Effector memory CD8-positive, alpha-beta T cell (primary cell): ENCODE data around the gene PPP1R14C.
"Not testable (repeated sequence)": the region's sequence is repeated elsewhere in the genome, so short reads cannot be mapped to it uniquely, and the experiment has no call there.

Source experiments
- ATAC-seq: fragments of 150-1000 bp; cut with Tn5 transposase; replicated peaks from 2 replicates; pipeline ENCODE4 v1.10.0; 2021; ENCODE audit warnings: mild to moderate bottlenecking, moderate library complexity
- DNase-seq, 3 experiments: peaks; one replicate each; pipeline ENCODE4 v3.0.0; 2021
- H3K27ac Mint-ChIP-seq, 2 donors: one replicate each; pipeline ENCODE4 v1.8.0; 2022; ENCODE audit warnings: mild to moderate bottlenecking in 2 of 2, mixed read lengths in 2 of 2, moderate library complexity in 2 of 2
- H3K27me3 Mint-ChIP-seq, 2 donors: one replicate each; pipeline ENCODE4 v1.8.0; 2022; ENCODE audit warnings: mixed read lengths in 2 of 2
- H3K36me3 Mint-ChIP-seq: one replicate; pipeline ENCODE4 v1.8.0; 2022; ENCODE audit warnings: mild to moderate bottlenecking, moderate library complexity, mixed read lengths; ENCODE audit not compliant: insufficient read depth
- H3K4me1 Mint-ChIP-seq, 2 donors: one replicate each; pipeline ENCODE4 v1.8.0; 2022; ENCODE audit warnings: low read depth in 2 of 2, mixed read lengths in 2 of 2
- H3K4me3 Mint-ChIP-seq, 2 donors: one replicate each; pipeline ENCODE4 v1.8.0; 2022; ENCODE audit warnings: mild to moderate bottlenecking in 2 of 2, mixed read lengths in 2 of 2, moderate library complexity in 2 of 2
- H3K9me3 Mint-ChIP-seq, 2 donors: one replicate each; pipeline ENCODE4 v1.8.0; 2022; ENCODE audit warnings: mixed read lengths in 2 of 2

PPP1R14C gene

DNA sequence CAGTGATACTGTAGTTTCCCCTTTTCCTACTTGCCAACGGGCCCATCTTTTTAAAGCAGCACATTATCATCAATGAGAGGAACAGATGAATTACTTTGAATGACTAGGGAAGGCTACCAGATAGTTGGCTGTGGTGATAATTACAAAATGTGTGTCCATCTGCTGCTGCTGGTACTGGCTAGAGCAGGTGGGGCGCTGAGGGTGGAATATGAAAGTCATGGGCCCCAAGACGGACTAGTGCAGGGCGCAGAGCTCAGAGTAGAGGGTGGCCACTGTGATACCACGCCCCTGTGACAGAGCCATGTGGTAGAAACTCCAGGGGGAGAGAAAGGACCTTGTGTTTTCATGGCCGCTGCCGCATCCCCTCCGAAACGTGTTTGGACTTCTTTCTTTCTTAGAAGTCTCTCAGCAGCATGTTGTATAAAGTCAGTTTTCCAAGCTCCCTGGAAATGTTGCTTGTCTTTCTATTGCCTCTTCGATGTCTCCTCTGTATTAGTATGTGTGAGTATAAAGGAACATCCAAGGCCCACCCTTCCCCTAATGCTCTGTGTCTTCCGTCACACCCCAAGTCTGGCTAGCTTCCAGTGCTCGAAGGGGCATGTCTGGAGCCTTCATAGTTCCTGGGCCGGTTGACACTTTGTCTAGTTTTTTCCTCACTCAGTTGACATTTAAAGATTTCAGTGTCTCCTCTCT is 88.1 kb downstream of the PPP1R14C start:
- Mint-ChIP-seq H3K27ac (no peak overlapping the region), H3K4me1 (peaks cover 17 to 21% of the 10 kb centered on the region in 2 donors), H3K36me3 (no peaks in the 10 kb centered on the region), H3K4me3 (no peak overlapping the region), H3K27me3 (peaks cover 0 to 33% of the 10 kb centered on the region in 2 donors), H3K9me3 (peaks cover 4 to 10% of the 10 kb centered on the region in 2 donors)
- no peak for DNase-seq
- ATAC-seq, result no peak

DNA sequence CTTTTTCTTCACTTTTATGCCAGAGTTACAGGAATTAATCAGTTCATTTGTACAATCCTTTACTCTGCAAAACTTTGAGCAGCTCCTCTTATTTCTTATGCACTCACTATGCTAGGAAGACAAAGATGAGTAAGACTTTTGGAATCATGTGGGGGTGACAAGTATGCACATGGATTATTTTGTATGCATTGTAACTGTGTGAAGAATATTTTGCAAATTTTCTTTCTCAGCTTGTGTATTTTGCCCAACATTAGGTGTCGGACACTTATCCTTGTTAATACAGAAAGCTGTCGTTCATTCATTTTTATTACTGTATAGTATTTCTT is 88.6 kb downstream of the PPP1R14C start:
- Mint-ChIP-seq H3K27ac (no peak overlapping the region), H3K4me1 (peaks cover 21 to 27% of the 10 kb centered on the region in 2 donors), H3K4me3 (no peak overlapping the region)

GRCh38 chr6:150233843-150234269 is 91.0 kb downstream of the PPP1R14C start:
- ATAC-seq, result no peak
- Mint-ChIP-seq H3K27me3 (peaks cover 0 to 31% of the 10 kb centered on the region in 2 donors), H3K36me3 (no peaks in the 10 kb centered on the region), H3K27ac (no peak overlapping the region), H3K4me1 (peaks cover 23 to 33% of the 10 kb centered on the region in 2 donors), H3K9me3 (peaks cover 4 to 10% of the 10 kb centered on the region in 2 donors), H3K4me3 (no peak overlapping the region)
- no peak for DNase-seq

More for the DNA sequence above, 88.6 kb downstream of the PPP1R14C start:
- Mint-ChIP-seq H3K9me3 (peaks cover 4 to 10% of the 10 kb centered on the region in 2 donors), H3K36me3 (no peaks in the 10 kb centered on the region), H3K27me3 (peaks cover 0 to 38% of the 10 kb centered on the region in 2 donors)
- no peak for ATAC-seq
- DNase-seq, result no peak

- Mint-ChIP-seq H3K36me3 (no peaks in the 10 kb centered on the region), H3K27me3 (peaks cover 0 to 24% of the 10 kb centered on the region in 2 donors), H3K4me1 (peaks cover 23 to 33% of the 10 kb centered on the region in 2 donors), H3K27ac (peak overlapping the region in 1 of 2 donors; percentile 72), H3K9me3 (peaks cover 4 to 10% of the 10 kb centered on the region in 2 donors), H3K4me3 (peak overlapping the region; percentile 70 to 71)
- DNase-seq (peak in 1 of 3 experiments; percentile 2), ATAC-seq (peak; percentile 46)
These were observed 92.4 kb downstream of the PPP1R14C start for GRCh38 chr6:150235218-150235617.

- Mint-ChIP-seq H3K4me1 (peaks cover 23 to 33% of the 10 kb centered on the region in 2 donors), H3K9me3 (peaks cover 4 to 10% of the 10 kb centered on the region in 2 donors), H3K4me3 (peak overlapping the region; percentile 70 to 71), H3K27me3 (peaks cover 0 to 15% of the 10 kb centered on the region in 2 donors), H3K27ac (peak overlapping the region; percentile 20 to 76), H3K36me3 (no peaks in the 10 kb centered on the region)
- DNase-seq (no peak), ATAC-seq (no peak)
These were observed 93.3 kb downstream of the PPP1R14C start for GRCh38 chr6:150236114-150236513.

DNA sequence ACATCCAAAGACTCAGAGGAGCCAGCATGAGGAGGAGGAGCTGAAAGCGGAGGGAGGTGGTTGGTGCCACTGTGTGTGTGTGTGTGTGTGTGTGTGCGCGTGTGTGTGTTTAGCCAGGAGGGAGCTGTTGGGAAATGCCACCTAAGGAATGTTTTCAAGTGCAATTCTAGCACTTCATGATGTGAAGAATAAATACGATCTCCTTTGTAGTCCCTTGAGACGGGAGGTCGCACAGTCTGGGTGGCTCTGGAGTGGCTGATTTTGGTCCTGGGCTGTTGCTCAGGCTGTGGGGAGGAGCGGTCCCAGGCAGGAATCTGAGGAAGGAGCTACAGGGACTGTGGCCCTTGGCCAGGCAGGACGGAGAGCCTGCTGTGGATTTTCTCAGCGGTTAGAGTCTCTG is 93.7 kb downstream of the PPP1R14C start:
- DNase-seq, result no peak
- no peak for ATAC-seq
- peaks cover 0 to 10% of the 10 kb centered on the region in 2 donors for H3K27me3 Mint-ChIP-seq
- no peaks in the 10 kb centered on the region for H3K36me3 Mint-ChIP-seq
- H3K27ac Mint-ChIP-seq, result peak overlapping the region; percentile 28 to 76
- peaks cover 23 to 33% of the 10 kb centered on the region in 2 donors for H3K4me1 Mint-ChIP-seq
- H3K9me3 Mint-ChIP-seq, result peaks cover 4 to 10% of the 10 kb centered on the region in 2 donors
- H3K4me3 Mint-ChIP-seq, result no peak overlapping the region

DNA sequence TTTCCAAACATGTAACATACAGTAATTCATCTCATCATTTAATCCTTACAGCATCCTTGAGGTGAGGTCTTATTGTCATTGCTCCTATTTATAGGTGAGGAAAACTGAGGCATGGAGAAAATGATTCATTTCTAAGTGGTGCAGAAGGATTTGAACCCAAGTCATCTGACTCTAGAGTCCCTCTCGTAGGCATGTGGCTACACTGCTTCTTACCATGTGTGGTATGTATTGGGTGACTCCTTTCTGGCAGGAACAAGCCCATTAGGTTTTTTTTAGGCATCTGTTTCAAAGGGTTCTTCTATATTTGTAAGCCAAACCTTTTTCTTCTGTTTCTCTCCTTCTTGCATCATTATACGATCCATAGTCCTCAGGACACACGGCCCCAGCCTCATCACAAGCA is 94.8 kb downstream of the PPP1R14C start:
- Mint-ChIP-seq H3K36me3 (no peaks in the 10 kb centered on the region), H3K4me1 (peaks cover 19 to 29% of the 10 kb centered on the region in 2 donors), H3K27me3 (peaks cover 0 to 9% of the 10 kb centered on the region in 2 donors), H3K27ac (peak overlapping the region in 1 of 2 donors; percentile 38), H3K4me3 (no peak overlapping the region), H3K9me3 (peaks cover 4% of the 10 kb centered on the region in 2 donors)
- no peak for DNase-seq
- ATAC-seq, result no peak

- no peaks in the 10 kb centered on the region for H3K36me3 Mint-ChIP-seq
- H3K9me3 Mint-ChIP-seq, result no peaks in the 10 kb centered on the region
- peak overlapping the region in 1 of 2 donors; percentile 38 for H3K27ac Mint-ChIP-seq
- ATAC-seq (no peak), DNase-seq (no peak)
- no peak overlapping the region for H3K4me3 Mint-ChIP-seq
- H3K27me3 Mint-ChIP-seq, result peaks cover 0 to 9% of the 10 kb centered on the region in 2 donors
- peaks cover 18 to 22% of the 10 kb centered on the region in 2 donors for H3K4me1 Mint-ChIP-seq
These were observed 95.5 kb downstream of the PPP1R14C start for GRCh38 chr6:150238336-150238741.

DNA sequence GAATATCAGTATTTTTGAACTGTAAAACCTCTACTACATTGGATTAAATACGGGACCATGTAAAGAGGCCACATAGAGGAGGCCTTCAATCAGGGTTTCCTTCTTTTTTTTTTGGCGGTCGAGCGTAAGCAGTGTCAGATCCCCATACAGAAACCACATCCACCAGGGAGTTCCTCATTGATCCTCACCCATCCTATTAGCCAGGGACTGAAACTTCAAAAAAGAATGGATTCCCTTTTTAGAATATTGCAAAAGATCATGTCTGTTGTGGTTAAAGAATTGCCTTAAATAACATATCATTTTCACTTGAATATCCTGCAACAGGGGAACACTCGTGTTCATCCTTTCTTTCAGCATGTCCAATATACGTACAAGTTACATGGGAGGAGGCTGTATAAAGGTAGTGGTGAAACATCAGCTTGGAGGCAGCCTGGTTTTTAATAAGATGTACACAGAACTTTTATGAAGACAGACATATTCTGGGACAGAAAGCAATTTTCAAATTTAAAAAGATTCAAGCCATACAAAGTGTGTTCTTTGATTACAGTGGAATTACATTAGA is 96.1 kb downstream of the PPP1R14C start:
- ATAC-seq, result no peak
- no peak for DNase-seq
- H3K4me1 Mint-ChIP-seq, result peaks cover 18 to 21% of the 10 kb centered on the region in 2 donors
- H3K36me3 Mint-ChIP-seq, result no peaks in the 10 kb centered on the region
- no peaks in the 10 kb centered on the region for H3K9me3 Mint-ChIP-seq
- no peak overlapping the region for H3K4me3 Mint-ChIP-seq
- no peak overlapping the region for H3K27ac Mint-ChIP-seq
- H3K27me3 Mint-ChIP-seq, result peaks cover 0 to 9% of the 10 kb centered on the region in 2 donors

- not testable (repeated sequence) for DNase-seq, H3K4me1 Mint-ChIP-seq, H3K27ac Mint-ChIP-seq, ATAC-seq, H3K9me3 Mint-ChIP-seq, H3K4me3 Mint-ChIP-seq, H3K36me3 Mint-ChIP-seq, H3K27me3 Mint-ChIP-seq
These were observed 98.9 kb downstream of the PPP1R14C start for GRCh38 chr6:150241756-150242155.

DNA sequence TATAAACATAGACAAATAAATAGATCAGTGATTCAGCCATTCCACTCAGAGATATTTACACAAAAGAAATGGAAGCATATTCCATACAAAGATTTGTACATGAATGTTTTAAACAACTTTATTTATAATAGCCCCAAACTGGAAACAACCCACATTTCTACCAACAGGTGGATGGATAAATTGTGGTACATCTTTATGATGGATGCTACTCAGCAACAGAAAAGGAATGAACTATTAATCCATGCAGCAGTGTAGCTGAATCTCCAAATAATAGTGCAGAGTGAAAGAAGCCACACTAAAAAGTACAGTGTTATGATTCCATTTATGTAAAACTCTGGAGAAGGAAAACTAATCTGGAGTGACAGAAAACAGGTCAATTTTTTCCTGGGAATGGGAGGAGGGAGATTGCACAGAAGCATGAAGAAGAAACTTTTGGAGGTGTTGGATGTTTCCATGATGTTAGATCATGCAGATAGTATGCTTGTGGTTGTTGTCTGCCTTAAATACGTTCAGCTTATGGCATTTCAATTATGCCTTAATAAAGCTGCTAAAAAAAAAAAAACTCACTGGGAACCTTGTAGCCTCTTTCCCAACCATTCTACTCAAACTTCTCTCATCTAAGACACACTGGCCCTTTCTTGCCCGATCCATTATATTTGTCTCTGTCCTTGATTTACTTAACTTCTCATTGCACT is 100.9 kb downstream of the PPP1R14C start:
- DNase-seq (no peak), ATAC-seq (no peak)
- H3K27me3 Mint-ChIP-seq, result peaks cover 0 to 6% of the 10 kb centered on the region in 2 donors
- no peak overlapping the region for H3K4me3 Mint-ChIP-seq
- no peak overlapping the region for H3K27ac Mint-ChIP-seq
- no peaks in the 10 kb centered on the region for H3K36me3 Mint-ChIP-seq
- no peaks in the 10 kb centered on the region for H3K4me1 Mint-ChIP-seq
- no peaks in the 10 kb centered on the region for H3K9me3 Mint-ChIP-seq

DNA sequence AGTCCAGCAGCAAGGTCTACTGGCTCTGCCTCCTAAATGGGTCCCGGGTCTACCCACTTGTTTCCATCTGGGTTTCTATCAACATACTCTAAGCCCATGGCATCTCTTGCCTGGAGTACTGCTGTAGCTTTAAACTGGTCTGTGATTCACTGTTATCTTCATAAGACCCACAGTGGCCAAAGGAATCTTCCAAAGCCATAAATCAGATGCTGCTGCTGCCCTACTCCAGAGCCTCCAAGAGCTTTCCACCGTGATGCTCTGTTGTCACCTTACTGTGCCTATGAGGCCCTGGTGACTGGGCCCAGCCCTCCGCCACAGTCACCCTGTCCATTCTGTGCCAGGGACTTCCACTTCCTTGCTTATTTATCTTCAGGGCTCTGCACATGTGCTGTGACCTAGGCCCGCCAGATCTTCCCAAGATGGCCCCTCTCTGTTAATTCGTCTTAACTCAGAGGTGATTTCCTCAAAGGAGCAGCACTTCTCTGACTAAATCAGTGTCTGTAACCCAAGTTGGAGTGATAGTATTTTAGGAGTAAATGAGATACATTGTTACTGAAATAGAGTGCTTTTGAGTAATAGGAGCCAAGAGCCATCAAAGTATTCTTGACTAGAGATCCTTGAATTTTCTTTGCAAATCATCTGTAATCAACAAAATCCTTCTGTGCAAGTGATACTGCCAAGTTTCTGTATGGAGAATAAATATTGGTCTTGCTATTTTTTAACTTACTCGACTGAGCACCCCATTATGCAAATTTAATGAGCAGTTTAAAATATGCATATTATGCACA is 102.5 kb downstream of the PPP1R14C start:
- no peak for ATAC-seq
- Mint-ChIP-seq H3K4me1 (no peaks in the 10 kb centered on the region), H3K36me3 (no peaks in the 10 kb centered on the region), H3K4me3 (no peak overlapping the region), H3K27me3 (peaks cover 0 to 6% of the 10 kb centered on the region in 2 donors), H3K27ac (no peak overlapping the region), H3K9me3 (no peaks in the 10 kb centered on the region)
- no peak for DNase-seq

DNA sequence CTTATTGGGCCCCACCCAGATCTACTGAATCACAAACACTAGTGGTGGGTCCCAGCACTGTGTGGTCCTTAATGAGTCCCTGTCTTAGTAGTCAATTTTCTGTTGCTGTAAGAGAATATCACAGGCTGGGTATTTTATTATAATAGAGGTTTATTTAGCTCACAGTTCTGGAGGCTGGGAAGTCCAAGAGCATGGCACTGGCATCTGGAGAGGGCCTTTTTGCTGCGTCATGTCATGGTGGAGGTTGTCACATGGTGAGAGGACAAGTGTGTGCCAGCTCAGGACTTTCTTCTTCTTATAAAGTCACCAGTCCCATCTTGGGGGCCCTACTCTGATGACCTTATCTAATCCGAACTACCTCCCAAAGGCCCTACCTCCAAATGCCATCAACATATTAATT is 105.0 kb downstream of the PPP1R14C start:
- Mint-ChIP-seq H3K27me3 (peaks cover 0 to 9% of the 10 kb centered on the region in 2 donors), H3K9me3 (no peaks in the 10 kb centered on the region), H3K36me3 (no peaks in the 10 kb centered on the region), H3K4me1 (peaks cover 0 to 6% of the 10 kb centered on the region in 2 donors), H3K4me3 (no peak overlapping the region), H3K27ac (no peak overlapping the region)
- DNase-seq (no peak), ATAC-seq (no peak)
